Gastrocnemius medialis (tissue), 4 donors: ENCODE measurements around the gene EXOC3L4.

Source experiments
- POLR2A ChIP-seq, 2 donors: fragments of 450-650 bp; IDR thresholded peaks; one replicate each; pipeline ENCODE4 v1.6.1; 2017; ENCODE audit warnings: antibody characterized with exemption in 2 of 2, mild to moderate bottlenecking in 2 of 2, moderate library complexity in 2 of 2
- TF ChIP-seq, protein P1 (sequence below), 5 experiments: fragments of 450-650 bp in 3 of 5; fragments of 200-600 bp in 2 of 5; sonication (generic) in 2 of 5; IDR thresholded peaks in 4 of 5; conservative IDR thresholded peaks in 1 of 5; 1 replicate in 4 of 5; 2 replicates in 1 of 5; pipeline ENCODE4 v1.5.1; 2016 to 2019; ENCODE audit warnings: antibody characterized with exemption in 5 of 5, mild to moderate bottlenecking in 3 of 5, moderate library complexity in 3 of 5

DNA sequence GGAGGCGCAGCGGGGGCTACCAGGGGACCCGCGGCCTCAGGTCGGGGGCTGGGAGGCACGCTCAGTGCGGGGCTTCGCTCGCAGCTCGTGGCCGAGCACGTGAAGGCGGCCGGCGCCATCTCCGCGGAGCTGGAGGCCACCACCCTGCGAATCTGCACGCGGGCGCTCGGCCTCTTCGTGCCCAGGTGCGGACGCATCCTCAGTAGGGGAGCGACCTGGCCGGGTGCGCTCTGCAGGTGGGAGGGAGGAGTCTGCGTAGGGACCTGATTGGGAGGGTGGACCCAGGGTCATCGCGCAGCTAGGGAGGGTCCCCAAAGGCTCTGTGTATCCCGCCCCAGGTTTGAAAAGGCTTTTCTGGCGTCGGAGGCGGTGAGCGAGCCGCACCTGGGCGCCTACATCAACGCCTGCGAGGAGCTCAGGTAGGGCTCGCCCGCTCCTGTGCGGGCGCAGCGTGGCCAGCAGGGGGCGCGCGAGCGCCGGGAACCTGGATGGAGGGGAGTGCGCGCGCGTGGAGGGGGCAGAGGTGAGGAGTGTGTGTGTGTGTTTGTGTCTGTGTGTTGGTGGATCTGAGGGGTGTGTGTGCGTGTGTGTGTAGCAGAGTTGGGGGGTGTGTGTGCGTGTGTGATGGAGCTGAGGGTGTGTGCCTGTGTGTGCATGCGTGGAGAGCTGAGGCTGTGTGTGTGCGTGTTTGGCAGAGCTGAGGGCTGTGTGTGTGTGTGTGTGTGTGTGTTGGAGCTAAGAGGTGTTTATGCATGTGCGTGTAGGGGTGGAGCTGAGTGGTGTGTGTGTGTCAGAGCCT, 10.3 kb downstream of the EXOC3L4 start:
- TF ChIP-seq POLR2A (IDR thresholded peaks at IDR 0.05): no peak
- TF ChIP-seq, protein P1, sequence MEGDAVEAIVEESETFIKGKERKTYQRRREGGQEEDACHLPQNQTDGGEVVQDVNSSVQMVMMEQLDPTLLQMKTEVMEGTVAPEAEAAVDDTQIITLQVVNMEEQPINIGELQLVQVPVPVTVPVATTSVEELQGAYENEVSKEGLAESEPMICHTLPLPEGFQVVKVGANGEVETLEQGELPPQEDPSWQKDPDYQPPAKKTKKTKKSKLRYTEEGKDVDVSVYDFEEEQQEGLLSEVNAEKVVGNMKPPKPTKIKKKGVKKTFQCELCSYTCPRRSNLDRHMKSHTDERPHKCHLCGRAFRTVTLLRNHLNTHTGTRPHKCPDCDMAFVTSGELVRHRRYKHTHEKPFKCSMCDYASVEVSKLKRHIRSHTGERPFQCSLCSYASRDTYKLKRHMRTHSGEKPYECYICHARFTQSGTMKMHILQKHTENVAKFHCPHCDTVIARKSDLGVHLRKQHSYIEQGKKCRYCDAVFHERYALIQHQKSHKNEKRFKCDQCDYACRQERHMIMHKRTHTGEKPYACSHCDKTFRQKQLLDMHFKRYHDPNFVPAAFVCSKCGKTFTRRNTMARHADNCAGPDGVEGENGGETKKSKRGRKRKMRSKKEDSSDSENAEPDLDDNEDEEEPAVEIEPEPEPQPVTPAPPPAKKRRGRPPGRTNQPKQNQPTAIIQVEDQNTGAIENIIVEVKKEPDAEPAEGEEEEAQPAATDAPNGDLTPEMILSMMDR (IDR thresholded peaks at IDR 0.05 in 4 of 5, conservative IDR thresholded peaks at IDR 0.05 in 1 of 5): peak; percentile 92 to 100 (median 99)
